ENCODE results near the gene DYRK1A. TPM values are rescaled to one million over a fixed set of nuclear protein-coding genes. Genes with fewer than 3 reads are reported as not detected.

DYRK1A gene
- total and polyA plus RNA-seq, 2 of the 13 experiments (the other 11 are each of a cell fraction or from before 2014, with no cell fraction given): 24.6 to 34.2 TPM

DNA sequence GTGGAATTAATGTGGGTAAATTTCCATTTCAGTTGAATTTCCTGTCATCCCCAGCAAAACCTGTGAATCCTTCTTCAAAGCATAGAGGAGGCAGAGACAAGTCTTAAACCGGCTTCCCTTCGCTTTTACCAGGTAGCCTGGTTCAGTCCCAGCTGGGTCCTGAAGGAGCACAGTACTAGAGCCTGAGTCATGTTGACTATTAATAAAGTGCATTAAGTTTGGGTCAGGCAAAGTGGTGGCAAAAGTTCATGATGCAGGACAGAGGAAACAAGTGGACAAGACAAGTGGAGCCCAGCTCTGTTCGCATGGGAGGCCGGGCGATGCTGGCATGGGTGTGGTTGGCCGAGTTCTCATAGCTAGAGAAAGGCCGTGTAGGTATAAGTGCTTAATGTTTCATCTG, 150.4 kb downstream of the DYRK1A start:
- FAIRE-seq: no peak
- in situ Hi-C loops (cut with HindIII; ENCODE audit: extremely low pct_ligation_motif_present, low pct_unique_long_range_greater_than_20kb) (no loop called here), intact Hi-C loops (cut with micrococcal nuclease; ENCODE audit: unreplicated experiment) (no loop called here)
- H3K79me2 ChIP-seq (ENCODE audit: insufficient read depth, low read length): no peaks in the 10 kb centered on the region
- no peaks in the 10 kb centered on the region for H3K9me3 ChIP-seq (ENCODE audit: low read length)
- no peak for ATAC-seq
- CTCF ChIA-PET (ENCODE audit: low intra/inter-chr PET ratio, low total read pairs): no interaction called here
- 97% methylated on average over 7 of the region's 7 CpGs for WGBS (ENCODE audit: low lambda C conversion rate)
- POLR2A ChIA-PET: no interaction called here
- TF ChIP-seq SMYD3 (CRISPR knock-in tag; IDR thresholded peaks at IDR 0.05): no peak
- TF ChIP-seq FOXC1 (CRISPR knock-in tag; IDR thresholded peaks at IDR 0.05; ENCODE audit: borderline replicate concordance): no peak
- no peak for TF ChIP-seq MIXL1 (CRISPR knock-in tag; IDR thresholded peaks at IDR 0.05)
- no peak for TF ChIP-seq EED (CRISPR knock-in tag; IDR thresholded peaks at IDR 0.05)
- no peak for TF ChIP-seq ZIK1 (CRISPR knock-in tag; IDR thresholded peaks at IDR 0.05; ENCODE audit: borderline replicate concordance, low read depth)
- no peak for TF ChIP-seq STAG1 (CRISPR knock-in tag; IDR thresholded peaks at IDR 0.05)
- TF ChIP-seq ZNF720 (CRISPR knock-in tag; IDR thresholded peaks at IDR 0.05): no peak
- no peak for TF ChIP-seq REST (IDR thresholded peaks at IDR 0.05; ENCODE audit: borderline replicate concordance in 1 of 2, low read depth in 1 of 2, low read length in 2 of 2)
- TF ChIP-seq KLF12 (CRISPR knock-in tag; IDR thresholded peaks at IDR 0.05; ENCODE audit: borderline replicate concordance): no peak
- TF ChIP-seq ZNF772 (CRISPR knock-in tag; IDR thresholded peaks at IDR 0.05): no peak
- TF ChIP-seq DNMT1 (CRISPR knock-in tag; IDR thresholded peaks at IDR 0.05): no peak
- TF ChIP-seq TBL1XR1 (IDR thresholded peaks at IDR 0.05; ENCODE audit: borderline replicate concordance, low read length, partially characterized antibody): no peak
- TF ChIP-seq GFI1 (CRISPR knock-in tag; IDR thresholded peaks at IDR 0.05; ENCODE audit: borderline replicate concordance): no peak
- no peak for TF ChIP-seq MXD3 (CRISPR knock-in tag; IDR thresholded peaks at IDR 0.05)
- TF ChIP-seq ZSCAN20 (CRISPR knock-in tag; IDR thresholded peaks at IDR 0.05; ENCODE audit: borderline replicate concordance): no peak
- no peak for TF ChIP-seq PHF5A (CRISPR knock-in tag; IDR thresholded peaks at IDR 0.05; ENCODE audit: low read depth, unreplicated experiment)
- TF ChIP-seq, protein P1, sequence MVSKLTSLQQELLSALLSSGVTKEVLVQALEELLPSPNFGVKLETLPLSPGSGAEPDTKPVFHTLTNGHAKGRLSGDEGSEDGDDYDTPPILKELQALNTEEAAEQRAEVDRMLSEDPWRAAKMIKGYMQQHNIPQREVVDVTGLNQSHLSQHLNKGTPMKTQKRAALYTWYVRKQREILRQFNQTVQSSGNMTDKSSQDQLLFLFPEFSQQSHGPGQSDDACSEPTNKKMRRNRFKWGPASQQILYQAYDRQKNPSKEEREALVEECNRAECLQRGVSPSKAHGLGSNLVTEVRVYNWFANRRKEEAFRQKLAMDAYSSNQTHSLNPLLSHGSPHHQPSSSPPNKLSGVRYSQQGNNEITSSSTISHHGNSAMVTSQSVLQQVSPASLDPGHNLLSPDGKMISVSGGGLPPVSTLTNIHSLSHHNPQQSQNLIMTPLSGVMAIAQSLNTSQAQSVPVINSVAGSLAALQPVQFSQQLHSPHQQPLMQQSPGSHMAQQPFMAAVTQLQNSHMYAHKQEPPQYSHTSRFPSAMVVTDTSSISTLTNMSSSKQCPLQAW (CRISPR knock-in tag; IDR thresholded peaks at IDR 0.05): no peak
- no peak for TF ChIP-seq KAT2B (IDR thresholded peaks at IDR 0.05; ENCODE audit: borderline replicate concordance, low read depth, low read length)
- DNase-seq (ENCODE audit: low spot score): no peak
- no peak overlapping the region for H3K4me2 ChIP-seq (ENCODE audit: low read depth, low read length)
- no peak overlapping the region for H3K4me3 ChIP-seq (replicated peaks in 1 of 3; ENCODE audit: insufficient read depth in 1 of 3, low read depth in 2 of 3, low read length in 3 of 3)
- H3K4me1 ChIP-seq (ENCODE audit: insufficient read depth, low read length): no peaks in the 10 kb centered on the region
- no TSS peak for BruUV-seq (replicated peaks)
- no peaks in the 10 kb centered on the region for H3K27me3 ChIP-seq (ENCODE audit: control insufficient read depth in 1 of 2, insufficient read depth in 2 of 2, low read length in 2 of 2)
- H3K27ac ChIP-seq (ENCODE audit: extremely low read length, insufficient read depth, low read length): no peak overlapping the region
- H3K36me3 ChIP-seq (replicated peaks in 1 of 2; ENCODE audit: control insufficient read depth in 1 of 2, insufficient read depth in 2 of 2, low read length in 2 of 2): peaks cover 7 to 32% of the 10 kb centered on the region in 2 experiments; a peak in 4 of 5 replicates
- H4K20me1 ChIP-seq (ENCODE audit: insufficient read depth, low read length): no peaks in the 10 kb centered on the region; the same call in 1 of the 2 replicates
- H2AFZ ChIP-seq (ENCODE audit: low read length): no peak overlapping the region
- no peak overlapping the region for H3K9ac ChIP-seq (ENCODE audit: insufficient read depth, low read depth, low read length)
